GM19324 (cell line): ENCODE data around the gene ATXN7L1.
"Not testable (repeated sequence)": the region's sequence is repeated elsewhere in the genome, so short reads cannot be mapped to it uniquely, and the experiment has no call there.

Experiments
- ATAC-seq: cut with Tn5 transposase; IDR thresholded peaks from one replicate; pipeline ENCODE4 v1.9.1; 2021; ENCODE audit warnings: mild to moderate bottlenecking, moderate library complexity; ENCODE audit not compliant: unreplicated experiment, low FRiP score

ATXN7L1 gene

DNA sequence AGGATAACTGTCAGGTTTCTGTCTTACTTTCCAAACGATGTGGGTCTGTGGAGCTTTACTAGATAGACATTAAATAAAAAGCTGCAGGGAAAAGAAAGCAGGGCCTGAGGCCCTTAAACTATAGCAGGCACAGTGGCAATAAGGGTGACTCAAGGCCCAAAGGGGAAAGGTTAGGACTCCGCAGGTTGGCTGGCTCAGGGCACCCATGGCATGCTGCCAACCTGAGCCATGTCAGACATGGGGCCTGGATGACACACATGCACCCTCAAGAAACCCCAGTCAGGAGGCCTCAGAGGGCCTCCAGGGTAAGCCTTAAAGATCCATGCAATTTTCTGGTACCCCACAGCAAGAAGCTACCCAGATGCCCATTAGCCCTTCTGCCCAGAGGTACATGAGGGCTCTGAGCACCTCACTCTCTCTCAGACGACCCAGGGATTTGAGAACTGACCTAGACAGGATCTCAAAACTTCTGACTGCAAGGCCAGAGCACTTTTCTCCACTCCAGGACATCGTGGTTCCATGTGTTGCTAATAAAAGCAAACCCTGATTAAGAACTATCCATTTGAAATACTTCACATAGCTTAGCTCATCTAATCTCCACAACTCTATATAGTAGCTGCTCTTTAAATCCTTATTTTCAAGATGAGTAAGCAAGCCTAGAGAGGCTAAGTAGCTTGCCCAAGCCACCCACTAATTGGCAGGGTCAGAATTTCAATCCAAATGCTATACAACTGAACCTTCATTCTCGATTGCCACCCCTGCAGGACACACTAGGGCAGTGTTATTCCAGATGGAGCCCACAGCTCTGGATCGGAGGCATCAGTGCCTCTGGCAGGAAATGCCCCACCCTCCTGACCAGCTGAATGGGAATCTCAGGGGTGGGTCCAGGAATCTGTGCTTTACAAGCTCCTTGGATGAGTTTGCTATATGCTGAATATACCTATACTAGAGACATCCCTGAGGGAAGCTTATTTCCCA, 162.6 kb downstream of the ATXN7L1 start:
- ATAC-seq: no peak

DNA sequence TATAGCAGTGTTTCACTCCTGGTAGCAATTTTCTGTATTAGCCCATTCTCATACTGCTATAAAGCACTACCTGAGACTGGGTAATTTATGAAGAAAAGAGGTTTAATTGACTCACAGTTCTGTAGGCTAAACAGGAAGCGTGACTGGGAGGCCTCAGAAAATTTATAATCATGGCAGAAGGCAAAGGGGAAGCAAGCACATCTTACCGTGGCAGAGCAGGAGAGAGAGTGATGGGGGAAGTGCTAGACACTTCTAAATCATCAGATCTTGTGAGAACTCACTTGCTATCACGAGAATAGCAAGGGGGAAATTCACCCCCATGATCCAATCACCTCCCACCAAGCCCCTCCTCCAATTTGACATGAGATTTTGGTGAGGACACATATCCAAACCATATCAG, 163.5 kb downstream of the ATXN7L1 start:
- ATAC-seq: no peak

DNA sequence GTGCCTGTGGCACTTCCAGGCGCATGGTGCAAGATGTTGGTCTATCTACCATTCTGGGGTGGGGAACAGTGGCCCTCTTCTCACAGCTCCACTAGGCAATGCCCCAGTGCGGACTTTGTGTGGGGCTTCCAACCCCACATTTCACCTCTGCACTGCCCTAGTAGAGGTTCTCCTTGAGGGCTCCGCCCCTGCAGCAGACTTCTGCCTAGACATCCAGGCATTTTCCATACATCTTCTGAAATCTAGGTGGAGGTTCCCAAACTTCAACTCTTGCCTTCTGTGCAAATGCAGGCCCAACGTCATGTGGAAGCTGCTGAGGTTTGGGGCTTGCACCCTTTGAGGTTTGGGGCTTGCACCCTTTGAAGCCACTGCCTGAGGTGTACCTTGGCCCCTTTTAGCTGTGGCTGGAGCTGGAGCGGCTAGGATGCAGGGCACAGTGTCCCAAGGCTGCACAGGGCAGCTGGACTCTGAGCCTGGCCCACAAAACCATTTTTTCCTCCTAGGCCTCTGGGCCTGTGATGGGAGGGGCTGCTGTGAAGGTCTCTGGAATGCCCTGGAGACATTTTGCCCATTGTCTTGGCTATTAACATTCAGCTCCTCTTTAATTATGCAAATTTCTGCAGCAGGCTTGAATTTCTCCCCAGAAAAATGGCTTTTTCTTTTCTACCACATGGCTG, 164.5 kb downstream of the ATXN7L1 start:
- ATAC-seq: no peak

DNA sequence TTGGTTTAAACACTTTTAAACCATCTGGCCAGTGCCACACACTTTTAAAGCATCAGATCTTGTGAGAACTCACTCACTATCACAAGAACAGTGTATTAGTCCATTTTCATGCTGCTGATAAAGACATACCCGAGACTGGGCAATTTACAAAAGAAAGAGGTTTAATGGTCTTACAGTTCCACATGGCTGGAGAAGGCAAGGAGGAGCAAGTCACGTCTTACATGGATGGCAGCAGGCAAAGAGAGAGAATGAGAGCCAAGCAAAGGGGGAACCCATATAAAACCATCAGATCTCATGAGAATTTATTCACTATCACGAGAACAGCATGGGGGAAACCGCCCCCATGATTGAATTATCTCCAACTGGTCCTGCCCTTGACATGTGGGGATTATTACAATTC, 165.7 kb downstream of the ATXN7L1 start:
- not testable (repeated sequence) for ATAC-seq

DNA sequence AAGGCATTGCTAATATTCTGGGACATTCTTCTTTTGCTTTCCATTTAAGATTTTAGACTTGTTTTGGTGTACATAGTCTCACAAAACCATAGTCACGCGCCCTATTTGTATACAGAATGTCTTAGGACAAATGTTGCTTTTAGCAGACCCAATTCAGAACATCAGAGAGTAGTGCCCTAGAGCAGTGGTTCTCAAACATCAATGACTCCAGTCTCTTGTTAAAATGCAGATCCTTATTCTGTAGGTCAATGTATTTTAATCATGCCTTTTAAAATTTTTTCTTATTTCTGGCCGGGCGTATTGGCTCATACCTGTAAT, 167.7 kb downstream of the ATXN7L1 start:
- ATAC-seq: no peak

DNA sequence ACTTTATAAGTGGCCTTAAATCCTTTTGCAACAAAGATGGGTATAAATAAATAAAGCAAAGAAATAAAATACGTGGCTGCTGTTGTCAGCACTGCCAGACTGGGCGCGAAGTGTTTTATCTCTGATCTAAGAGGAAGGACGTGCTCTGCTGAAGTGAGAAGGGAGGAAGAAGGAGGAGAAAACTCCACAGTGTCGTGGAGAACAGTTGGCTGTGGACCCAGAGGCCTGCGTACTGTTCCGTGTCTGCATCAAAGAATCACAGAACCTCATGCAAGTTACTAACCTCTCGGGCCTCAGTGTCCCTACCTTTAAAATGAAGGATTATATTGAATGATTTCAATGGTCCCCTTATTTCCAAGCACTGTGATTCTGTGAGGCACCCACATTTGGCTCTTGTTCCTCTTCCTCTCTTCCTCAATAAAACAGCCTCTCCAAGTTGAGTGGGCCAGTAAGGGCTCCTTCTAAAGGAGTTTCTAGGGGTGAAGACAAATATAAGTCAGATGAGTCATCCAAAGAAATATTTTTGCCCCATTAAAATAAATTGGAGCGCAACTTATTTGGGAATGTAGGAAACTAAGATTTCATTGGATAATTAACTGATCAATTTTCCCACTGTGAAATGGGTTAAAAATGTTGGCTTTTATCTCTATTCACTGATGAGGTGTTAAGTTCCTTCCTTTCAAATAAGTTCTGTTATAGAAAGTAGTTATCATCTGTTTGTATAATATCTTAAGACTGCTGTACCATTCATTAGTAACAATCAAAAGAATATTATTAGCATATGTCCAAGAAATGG, 168.2 kb downstream of the ATXN7L1 start:
- no peak for ATAC-seq

DNA sequence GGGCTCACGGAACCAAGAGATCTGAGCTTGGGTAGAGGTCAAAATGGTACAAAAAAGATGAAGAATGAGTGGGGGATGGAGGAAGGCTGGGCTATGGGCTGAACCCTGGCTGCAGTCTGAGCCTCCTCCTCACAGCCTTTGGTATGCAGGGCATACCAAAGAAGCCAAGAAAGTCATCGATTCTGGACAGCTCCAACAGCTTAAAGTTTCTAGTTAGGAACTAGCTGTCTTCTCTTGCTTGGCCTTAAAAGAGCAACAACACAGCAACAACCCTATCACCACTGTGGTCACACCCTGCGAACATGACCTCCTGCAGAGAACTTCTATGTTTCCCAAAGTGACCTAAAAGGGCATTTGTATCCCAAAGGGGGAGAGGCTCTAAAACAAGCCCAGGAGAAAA, 169.0 kb downstream of the ATXN7L1 start:
- ATAC-seq: no peak

DNA sequence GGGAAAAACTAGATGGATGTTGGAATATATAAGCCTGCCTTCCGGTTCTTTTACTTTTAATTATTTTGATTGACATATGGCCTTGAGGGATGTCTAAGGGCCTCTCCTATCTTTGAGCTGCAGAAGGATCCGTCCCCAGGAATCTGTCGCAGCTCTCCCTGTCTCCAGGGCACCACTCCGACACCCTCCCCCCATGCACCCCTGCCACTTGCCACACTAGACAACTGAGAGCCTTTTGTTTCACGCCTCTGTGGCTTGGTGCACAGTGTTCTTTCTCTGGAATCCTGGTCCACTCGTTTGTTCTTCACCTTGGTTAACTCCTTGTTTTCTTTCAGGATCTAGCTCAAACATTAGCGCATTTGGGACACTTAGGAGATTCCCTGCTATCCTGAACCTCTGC, 171.0 kb downstream of the ATXN7L1 start:
- no peak for ATAC-seq

DNA sequence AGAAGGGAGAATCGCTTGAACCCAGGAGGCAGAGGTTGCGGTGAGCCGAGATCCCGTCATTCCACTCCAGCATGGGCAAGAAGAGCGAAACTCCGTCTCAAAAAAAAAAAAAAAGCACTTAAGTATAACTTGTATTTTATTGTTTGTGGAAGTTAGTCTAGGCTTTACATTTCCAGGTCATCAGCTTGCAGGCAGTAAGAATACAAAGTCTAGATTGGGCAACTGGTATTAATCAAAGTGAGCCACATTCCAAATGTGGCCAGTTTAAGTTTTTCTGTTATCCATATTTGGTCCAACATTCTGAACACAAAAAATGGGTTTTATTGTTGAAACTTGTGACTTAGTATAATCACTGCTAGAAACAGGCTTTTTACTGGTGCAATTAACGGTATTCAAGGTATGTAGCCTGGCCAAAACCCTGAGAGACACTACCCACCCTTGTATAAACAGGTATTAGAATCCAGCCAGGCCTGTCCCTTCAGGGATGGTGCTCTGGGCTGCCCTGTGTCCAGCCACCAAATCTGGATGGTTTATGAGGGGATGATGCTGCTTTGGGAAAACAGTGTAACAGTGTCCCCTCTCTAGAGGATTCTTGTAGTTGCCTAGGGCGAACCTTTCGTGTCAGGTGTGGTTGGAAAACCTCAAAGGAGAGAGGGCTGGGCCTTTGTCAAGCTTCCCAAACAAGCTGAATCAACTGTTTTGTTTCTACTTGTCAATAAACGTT, 173.0 kb downstream of the ATXN7L1 start:
- no peak for ATAC-seq

DNA sequence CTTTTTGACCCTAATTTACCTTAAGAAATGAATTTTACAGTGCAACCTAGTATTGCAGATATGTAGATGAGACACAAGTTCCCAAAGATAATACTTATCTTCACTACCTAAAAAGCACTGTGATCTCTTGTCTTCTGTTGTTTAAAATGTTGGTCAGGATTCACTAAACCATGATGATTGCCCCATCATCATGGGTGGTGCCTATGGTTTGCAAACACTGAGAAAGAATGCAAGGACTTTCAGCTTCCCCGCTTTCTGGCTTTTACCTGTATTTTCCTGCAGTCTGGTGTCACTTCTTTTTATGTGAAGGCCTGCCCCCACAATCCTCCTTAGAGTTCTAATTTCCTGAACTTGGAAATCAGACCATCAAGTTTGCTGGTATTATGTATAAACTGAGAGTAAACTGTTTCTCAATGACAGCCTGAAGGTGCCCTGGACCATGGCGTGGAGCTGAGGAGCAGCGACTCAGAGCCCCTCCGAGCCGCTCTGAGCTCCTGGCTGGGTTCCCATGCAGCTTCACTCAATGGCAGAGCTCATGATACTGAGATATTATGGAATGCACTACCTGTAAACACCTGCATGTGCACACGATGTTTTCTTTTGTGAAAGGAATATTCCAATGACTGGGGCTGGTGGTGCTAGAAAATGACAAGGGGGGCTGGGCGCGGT, 176.7 kb downstream of the ATXN7L1 start:
- no peak for ATAC-seq

DNA sequence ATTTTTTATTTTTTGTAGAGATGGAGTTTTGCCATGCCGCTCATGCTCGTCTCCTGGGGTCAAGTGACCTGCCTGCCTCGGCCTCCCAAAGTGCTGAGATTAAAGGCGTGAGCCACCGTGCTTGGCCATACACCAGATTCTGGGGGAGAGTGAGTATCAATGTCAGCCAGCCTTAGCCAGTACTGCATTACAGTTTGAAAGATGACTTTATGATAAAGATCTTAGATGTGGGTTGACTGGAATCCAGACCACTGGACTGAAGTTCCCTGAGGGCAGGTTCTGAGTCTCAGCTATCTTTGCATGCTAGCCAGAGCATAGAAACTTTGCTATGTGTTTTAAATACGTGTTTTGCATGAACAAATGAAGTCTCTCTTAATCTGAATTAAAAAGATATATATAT, 177.9 kb downstream of the ATXN7L1 start:
- no peak for ATAC-seq

DNA sequence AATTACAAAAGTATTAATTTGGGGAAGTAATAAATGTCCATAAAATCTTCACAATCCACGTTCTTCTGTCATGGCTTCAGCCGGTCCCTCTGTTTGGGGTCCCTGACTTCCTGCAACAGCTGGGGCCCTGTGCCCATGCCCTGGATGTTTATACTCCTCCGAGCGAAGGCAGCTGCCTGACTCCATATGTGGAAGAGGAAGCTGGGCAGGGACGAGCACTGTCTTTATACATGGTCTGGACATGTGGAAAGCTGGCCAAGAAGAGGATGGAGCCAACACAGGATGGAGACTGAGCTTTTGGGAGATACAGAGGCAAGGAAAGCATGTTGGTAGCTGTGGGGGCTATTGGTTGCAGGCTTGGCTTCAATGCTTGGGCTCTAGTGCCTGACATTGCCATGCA, 178.6 kb downstream of the ATXN7L1 start:
- ATAC-seq: no peak

DNA sequence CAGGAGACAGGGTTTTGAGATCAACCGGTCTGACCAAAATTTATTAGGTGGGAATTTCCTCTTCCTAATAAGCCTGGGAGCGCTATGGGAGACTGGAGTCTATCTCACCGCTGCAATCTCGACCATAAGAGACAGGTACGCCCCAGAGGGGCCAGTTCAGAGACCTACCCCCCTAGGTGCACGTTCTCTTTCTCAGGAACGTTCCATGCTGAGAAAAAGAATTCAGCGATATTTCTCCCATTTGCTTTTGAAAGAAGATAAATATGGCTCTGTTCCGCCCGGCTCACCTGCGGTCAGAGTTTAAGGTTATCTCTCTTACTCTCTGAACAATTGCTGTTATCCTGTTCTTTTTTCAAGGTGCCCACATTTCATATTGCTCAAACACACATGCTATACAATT, 179.2 kb downstream of the ATXN7L1 start:
- not testable (repeated sequence) for ATAC-seq

DNA sequence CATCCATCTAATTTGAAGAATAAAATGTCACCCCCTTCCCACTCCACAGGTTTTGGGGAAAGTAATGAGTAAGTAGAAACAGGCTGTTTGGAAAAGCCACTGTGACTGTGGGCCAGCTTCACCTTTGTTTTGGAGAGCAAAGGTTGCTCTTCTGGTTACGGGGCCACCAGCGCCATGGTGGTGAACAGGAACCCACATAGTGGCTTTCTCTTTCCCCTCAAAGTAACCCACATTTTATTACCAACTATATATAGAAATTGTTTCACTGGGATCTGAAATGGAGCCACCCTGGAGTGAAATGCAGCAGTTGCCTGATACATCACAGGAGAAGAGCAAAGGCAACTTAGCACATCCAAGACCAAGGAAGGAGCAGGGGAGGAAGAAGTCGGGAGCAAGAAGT, 182.8 kb downstream of the ATXN7L1 start:
- ATAC-seq: no peak

DNA sequence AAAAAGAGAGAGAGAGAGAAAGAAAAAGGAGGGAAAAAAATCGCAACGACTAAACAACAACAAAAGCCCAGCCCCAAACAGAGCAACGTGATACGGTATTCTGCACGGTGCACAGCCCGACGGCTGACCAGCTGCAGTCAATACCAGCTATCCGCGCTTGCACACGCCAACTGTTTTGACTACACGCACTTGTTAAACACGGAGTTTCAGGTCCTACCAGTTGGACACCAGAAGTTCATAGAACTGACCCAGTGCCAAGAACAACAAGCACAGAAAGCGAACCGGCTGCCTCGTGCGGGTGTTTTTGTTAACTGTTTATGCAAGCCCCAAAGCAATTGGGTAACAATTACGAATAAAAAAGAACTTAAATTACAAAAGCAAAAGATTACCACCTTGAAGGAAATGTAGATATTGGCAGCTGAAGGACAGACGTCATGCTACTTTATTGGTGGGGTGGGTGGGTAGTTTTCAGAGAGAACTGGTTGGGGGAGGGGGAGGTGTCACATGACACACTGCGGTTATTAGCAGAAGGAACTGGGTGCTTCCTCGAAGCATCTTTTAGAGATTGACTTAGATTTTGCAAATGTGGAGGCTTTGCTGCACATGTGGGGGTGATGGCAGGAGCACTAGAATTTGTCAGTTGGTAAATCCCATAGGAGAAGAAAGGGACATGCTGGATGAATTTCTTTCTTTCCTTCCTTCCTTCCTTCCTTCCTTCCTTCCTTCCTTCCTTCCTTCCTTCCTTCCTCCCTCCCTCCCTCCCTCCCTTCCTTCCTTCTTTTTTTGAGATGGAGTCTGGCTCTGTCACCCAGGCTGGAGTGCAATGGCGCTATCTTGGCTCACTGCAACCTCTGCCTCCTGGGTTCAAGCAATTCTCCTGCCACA, 184.5 kb downstream of the ATXN7L1 start:
- ATAC-seq: peak; percentile 50

DNA sequence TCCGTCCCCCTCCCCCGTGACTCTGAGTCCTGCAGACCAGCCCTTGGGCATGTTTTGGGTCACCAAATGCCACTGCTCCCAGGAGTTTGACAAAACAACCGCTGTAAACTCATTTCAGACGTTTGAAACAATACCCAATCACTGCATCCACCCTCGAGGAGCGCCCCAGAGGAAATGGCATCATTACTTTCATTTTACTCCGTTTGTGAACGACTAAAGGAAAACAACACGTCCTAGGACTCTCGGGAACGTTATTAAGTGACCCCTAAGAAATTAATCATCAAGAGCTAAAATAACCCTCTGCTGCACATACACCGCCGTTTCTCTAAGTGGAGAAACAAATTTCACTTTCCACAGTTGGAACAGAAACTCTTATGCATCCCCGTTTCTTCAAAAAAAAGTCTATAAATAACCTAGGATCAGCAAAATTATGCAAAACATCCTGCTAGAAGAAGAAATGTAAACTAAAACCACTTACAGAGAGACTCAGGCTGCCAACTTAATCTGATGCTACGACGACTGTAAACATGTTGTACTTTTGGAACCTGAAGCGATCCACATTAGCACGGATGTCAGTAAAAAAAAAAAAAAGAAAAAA, 185.2 kb downstream of the ATXN7L1 start:
- ATAC-seq: no peak

DNA sequence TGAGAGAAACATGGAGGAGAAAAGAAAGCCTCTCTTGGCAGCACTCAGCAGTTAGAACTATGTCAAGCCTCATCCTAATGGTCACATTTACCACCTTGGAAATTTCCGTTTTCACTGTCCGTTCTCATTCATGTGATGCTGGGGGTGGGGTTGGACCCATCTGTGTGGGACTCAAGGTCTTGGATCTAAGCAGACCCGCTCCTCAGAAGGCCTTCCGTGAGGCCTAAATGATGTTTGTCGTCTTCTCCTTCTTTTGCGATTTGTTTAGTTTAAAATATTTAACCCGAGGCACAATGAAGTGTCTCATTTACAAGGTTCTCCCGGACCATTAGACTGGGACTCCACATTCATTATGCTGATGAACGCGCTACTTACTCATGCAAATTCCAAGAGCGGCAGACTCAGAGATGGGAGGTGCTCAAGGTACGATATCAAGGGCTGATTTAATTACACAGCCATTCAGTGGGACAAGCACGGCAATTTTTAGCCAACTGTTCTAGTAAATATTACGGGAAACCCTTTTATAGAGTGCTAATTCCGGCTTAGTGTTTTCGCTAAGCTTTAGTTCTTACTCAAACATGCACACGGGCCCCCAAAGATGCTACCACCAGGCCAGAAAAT, 186.0 kb downstream of the ATXN7L1 start:
- no peak for ATAC-seq
